UCSD-AML1 (cell line): ENCODE data around the gene COMT.
A peak's percentile ranks its signal among the peaks of the same experiment; 100 is the strongest.
"Not testable (repeated sequence)": the region's sequence is repeated elsewhere in the genome, so short reads cannot be mapped to it uniquely, and the experiment has no call there.

Source experiments
- DNase-seq: peaks from one replicate; lab custom pipeline; 2025; ENCODE audit not compliant: unreplicated experiment; lab: John Stamatoyannopoulos, UW

COMT gene

DNA sequence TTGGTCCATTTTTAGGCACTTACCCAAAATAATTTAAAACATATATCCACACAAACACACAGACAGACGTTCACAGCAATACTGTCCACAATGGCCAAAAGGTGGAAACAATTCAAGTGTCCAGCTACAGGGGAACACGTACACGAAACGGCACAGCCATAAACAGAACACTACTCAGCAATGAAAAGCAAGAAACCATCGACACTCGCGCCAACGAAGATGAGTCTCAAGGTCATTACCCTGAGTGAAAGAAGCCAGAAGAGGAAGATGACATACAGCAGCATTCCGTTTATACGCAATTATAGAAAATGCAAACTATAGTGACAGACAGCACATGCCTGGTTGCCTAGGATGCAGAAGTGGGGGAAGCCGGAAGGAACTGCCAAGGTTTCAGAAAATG is 13.4 kb upstream of the COMT start:
- no peak for DNase-seq

GRCh38 chr22:19929586-19930550 is 11.7 kb upstream of the COMT start:
- no peak for DNase-seq

GRCh38 chr22:19930551-19931486 is 10.8 kb upstream of the COMT start:
- no peak for DNase-seq

DNA sequence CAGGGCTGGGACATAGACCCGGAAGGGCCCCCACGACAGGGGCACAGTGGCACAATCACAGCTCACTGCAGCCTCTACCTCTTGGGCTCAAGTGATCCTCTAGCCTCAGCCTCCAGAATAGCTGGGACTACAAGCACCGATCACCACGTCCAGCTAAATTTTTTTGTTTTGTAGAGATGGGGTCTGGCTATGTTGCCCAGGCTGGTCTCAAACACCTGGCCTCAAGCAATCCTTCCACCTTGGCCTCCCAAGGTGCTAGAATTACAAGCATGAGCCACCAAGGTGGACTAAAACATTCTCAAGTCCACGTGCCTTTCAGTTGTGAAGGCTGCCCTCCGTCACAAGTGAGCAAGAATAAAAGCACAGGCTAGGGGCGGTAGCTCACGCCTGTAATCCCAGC is 10.1 kb upstream of the COMT start:
- no peak for DNase-seq

- DNase-seq, result no peak
These were observed 9.0 kb upstream of the COMT start for GRCh38 chr22:19932367-19933206.

DNA sequence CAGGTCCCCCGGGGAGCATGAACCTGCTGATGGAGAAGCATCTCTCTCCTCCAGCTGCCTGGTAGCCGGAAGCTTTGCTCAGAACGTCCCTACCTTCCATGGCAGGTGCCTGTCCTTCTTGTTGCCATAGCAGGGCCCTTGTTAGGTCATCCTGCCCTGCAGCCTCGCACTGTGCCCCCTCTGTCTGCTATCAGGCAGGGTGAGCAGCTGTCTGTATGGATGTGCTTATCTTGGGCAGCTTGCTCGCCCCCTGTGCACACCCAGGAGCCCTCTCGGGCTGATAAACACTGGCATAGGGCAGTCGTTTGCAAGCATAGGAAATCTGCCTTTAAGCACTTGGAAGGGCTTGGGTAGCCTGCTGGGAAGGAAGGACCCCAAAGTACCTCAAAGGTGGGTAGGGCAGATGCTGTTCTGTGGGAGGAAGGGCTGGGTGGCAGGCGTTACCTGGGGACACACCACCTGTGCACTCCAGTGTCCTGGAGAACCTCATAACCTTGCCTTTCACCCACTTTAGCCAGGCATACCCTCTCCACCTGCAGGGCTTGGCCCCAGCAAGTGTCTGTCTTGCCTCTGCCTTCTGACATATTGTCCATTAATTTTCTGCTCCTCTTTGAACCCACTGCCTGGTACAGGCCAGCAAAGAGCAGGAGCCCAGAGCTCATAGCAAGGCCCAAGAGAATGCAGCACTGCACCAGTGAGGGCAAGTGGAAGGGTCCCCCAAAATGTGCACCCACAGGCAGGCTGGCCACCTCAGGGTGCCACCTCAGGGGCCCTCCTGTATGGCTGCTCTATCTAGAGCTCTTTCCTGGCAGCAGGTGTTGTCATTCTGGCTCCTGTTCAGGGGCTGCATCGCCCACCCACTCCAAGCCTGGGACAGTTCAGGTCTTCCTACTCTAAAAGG is 8.0 kb upstream of the COMT start:
- no peak for DNase-seq

- not testable (repeated sequence) for DNase-seq
These were observed 6.4 kb upstream of the COMT start for GRCh38 chr22:19935123-19935718.

DNA sequence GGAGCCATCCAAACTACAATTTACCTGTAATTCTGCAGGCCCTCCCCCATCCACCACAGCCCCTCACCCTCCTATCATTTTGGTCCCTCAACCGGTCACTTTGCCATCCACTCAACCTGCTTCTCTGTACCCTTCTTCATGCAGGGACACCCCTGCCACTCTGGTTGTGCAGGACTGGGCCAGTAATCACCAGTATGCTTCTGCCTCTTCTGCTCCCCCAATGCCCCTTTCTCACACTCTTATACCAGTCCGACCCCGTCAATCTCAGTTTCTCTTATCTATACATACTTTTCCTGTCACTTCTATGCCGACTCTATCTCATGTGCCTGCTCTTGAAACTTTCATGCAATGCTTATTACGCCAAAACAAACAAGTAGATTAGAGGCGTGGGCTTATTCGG is 5.1 kb upstream of the COMT start:
- no peak for DNase-seq

DNA sequence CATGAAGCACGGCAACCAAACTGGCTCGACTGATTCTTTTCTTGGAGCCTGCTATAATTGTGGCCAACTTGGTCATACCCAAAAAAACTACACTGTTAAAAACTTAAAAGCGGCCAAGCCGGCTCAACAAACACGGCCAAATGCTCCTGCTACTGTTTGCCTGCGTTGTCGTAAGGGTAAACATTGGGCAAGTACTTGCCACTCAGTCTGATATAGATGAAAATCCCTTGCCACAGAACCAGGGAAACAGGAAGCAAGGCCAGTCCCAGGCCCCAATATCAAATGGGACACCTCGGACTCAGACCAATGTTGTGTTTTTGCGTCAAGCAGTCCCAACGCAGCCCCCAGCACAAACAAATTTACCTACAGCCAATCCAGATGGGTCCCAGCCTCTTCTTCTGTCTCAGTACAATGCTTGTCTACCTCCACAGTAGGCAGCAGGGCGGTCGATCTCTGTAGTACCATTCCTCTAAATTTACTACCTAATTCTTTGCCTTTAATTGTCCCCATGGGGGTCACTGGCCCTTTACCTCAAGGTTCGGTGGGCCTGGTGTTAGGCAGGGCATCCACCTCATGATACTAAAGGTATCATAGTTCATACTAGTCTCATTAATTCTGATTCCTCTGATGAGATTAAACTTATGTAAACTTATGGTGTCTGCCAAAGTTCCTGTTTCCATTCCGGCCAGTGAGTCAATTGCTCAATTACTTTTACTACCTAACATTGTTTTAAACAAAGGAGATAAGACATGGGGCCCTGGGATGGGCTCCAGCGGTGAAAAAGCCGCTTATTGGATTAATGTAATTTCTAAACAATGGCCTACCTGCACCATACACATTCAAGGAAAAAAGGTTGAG is 3.7 kb upstream of the COMT start:
- DNase-seq, result no peak

DNA sequence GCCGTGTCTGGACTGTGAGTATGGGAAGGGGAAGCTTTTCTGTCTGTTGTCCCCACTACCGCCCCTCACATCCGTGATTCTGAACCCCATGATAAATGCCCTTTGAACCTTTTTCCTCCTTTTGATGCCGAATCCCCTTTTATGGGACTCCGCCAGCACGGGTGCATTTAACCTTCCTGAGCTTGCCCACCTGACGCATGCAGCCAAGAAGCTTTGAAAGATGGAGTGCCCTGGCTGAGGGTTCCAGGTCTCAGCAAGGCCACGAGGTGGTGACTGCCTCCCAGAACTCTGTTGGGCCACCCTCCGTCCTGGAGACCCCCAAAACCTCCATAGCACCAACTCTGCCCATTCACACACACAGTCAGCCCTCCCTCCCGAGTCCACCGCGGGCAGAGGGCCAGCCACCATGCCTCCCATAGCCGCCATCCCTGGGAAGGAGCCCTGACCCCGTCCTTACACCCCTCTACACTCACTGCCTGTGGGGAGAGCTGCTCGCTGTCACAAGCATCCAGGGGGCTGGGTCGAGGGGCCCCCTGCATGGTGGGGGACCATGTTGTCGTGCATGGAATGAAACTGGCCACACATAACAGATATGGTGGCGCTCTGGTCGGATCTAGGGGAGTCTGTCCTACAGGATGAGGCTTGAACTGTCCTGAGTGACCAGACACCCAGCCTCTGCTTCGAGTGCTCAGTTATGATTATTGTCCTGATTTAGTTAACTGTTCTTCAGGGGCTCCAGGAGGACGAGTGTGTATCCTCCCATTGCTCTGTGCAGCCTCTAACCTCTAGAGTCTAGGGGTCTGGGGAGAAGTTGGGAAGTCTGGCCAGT is 822 bp upstream of the COMT start:
- DNase-seq, result no peak

DNA sequence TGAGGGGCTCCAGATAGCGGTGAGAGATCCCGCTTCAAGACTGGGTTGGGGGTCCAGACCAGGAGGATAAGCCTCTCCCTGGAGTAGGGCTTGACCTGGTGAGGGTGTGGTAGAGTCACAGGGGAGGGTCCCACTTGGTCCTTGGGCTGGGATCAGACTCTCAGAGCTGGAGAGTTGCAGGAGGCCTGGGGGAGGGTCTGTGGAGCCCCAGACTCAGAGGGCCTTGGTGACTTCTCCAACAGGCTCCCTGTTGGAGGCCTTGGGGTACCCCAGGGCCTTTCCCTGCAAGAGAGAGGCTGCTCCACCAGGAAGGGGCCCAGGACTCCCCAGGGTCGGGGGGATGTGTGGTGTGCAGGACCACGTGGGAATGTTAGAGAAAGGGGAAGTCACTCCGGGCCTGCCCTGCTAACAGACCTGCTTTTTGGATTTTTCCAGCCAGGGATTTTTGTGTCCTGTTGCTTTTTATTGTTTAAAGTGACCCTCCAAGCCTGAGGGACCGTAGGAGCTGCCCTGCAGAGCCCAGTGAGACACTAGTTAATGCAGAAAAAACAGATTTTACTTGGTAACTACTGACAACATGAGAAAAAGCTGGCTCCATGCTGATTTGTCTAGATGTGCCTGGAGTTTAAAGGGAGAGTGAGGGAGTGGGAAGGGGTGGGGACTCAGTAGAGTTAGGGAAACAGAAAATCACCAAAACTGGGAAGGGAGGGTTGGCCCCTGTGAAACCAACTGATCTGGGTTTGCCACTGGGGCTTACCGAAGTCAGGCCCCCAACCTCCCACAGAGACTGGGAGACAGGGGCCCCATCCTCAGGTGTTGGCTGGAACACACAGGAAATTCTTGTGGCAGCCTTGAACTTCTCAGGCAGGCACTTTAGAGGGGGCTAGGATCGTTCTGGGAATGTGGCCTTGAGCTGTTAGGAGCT is 847 bp downstream of the COMT start:
- DNase-seq, result peak; percentile 64

DNA sequence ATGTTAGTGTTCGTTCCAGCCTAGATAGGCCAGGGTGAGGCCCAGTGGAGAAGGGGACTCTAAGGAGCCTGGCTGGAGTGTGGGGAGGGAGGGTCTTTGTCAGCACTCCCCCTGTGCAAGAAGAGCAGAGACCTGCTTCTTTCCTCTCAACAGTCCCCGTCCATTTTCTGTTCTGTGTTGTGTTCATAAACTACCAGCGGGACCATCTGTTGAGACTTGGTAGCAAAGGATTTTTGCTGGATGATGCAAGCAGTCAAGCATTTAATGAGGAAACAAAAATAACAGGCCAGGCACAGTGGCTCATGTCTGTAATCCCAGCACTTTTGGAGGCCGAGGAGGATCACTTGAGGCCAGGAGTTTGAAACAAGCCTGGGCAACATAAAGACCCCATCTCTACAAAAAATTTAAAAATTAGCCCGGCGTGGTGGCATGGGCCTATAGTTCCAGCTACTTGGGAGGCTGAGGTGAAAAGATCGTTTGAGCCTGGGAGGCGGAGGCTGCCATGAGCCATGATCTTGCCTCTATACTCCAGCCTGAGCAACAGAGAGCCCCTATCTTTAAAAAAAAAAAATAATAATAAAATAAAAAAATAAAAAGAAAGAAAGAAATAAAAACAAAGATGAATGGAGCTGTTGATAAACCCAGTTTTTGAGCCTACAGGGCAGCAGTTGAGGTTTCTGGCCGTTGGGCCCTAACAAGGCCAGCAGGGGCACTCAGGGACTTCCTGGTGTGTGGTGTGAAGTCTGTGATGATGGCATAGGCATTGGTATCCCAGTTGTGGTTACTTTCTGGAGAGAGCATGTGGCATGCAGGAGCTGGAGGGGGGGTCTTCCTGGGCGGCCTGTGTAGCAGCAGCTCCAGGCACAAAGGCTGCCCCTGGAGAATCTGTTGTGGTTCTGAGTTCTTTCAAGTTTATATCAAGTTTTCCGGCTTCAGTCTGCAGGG is 1.8 kb downstream of the COMT start:
- DNase-seq, result peak; percentile 45

- no peak for DNase-seq
These were observed 6.6 kb downstream of the COMT start for GRCh38 chr22:19948057-19948760.

GRCh38 chr22:19951346-19951745 is 9.8 kb downstream of the COMT start:
- DNase-seq, result no peak
